Hair follicular keratinocyte (primary cell): Measurements from ENCODE around the gene DMRT1. TPM values are rescaled to one million over a fixed set of nuclear protein-coding genes. Genes with fewer than 3 reads are reported as not detected.

Experiments
- total RNA-seq: library from RNA; depleted of rRNA; stranded (reverse); fragments of >200 nt; gene quantifications from 2 replicates; pipeline ENCODE4 v1.2.3, GENCODE V29; 2015

Gene DMRT1
- not detected in 2 replicates for total RNA-seq

DNA sequence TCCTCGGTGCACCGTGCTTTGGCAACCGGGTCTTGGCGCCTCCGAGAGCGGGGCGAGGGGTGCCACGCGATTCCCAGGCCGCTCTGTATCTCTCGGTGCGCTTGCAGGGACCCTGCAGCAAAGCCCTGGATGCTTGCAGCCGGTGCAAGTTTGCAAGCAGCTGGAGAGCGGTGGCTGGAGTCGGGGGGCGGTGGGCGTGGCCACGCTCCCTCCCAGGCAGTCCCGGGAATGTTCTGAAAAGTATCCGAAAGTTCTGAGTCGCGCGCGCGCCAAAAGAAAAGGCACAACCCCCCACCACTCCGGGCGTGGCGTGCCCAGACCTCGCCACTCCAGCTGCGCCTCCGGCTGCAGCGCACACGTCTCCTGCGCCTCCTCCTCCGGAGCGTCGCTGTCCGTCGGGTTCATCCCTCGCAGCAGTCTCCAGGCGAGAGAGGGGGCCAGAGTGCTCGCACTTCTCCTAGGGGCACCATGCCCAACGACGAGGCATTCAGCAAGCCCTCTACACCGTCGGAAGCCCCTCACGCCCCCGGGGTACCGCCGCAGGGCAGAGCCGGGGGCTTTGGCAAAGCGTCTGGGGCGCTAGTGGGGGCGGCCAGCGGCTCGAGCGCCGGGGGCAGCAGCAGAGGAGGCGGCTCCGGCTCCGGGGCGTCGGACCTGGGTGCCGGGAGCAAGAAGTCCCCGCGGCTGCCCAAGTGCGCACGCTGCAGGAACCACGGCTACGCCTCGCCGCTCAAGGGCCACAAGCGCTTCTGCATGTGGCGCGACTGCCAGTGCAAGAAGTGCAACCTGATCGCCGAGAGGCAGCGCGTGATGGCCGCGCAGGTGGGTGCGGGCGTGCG is at the start of gene DMRT1:
Gene DMRT1, plus strand, starts transcription at position 327 of the 839 bp plus-strand sequence. Its CDS starts 142 bp downstream, at position 469.

DNA sequence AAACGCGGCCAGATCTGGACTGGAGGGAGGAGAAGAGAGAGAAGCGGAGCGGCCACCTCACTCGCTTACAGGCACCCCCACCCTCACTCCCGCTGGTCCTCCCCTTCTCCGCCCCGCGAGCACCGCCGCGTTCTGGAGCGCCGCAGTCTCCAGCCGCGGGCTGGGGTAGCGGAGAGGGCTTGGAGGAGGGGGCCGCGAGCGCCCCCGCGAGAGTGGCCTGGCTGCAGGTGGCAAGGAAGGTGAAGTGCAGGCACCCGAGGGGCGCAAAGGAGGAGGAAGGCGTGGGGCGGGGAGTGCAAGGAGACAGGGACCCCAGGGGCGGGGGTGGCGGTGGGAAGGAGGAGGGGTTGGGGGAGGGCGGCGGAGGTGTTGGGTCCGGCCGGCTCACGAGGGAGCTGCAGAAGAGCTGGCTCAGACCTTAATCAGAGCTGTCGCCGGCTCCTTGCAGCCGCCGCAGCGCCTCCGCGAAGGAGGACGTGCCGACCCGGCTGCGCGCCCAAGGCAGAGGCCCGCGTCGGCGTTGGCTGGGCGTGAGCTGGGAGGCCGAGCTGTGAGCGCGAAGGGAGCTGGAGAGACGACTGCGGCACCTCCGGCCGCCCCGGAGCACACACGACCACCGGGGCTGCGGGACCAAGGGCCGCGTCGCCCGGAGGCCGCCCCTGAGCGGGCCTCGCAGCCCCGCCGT is 134.9 kb downstream of the DMRT1 start, which contains the start of gene DMRT3:
Gene DMRT3, plus strand, starts transcription at position 398 of the 685 bp plus-strand sequence. CDS start 347 bp downstream, outside the sequence.

Other genes with a start within 250 kb of the DMRT1 start
- not detected in 2 replicates for gene DMRT3, start 135.0 kb downstream of the DMRT1 start, total RNA-seq
- not detected in 2 replicates for gene DMRT2, start 208.7 kb downstream of the DMRT1 start, total RNA-seq